HG03520 (cell line): ENCODE measurements around the gene NKAIN4.
"Not testable (repeated sequence)": the region's sequence is repeated elsewhere in the genome, so short reads cannot be mapped to it uniquely, and the experiment has no call there.

Source experiments
- ATAC-seq: cut with Tn5 transposase; IDR thresholded peaks from one replicate; pipeline ENCODE4 v1.9.1; 2021; ENCODE audit warnings: mild to moderate bottlenecking, moderate library complexity; ENCODE audit not compliant: unreplicated experiment

NKAIN4 gene

DNA sequence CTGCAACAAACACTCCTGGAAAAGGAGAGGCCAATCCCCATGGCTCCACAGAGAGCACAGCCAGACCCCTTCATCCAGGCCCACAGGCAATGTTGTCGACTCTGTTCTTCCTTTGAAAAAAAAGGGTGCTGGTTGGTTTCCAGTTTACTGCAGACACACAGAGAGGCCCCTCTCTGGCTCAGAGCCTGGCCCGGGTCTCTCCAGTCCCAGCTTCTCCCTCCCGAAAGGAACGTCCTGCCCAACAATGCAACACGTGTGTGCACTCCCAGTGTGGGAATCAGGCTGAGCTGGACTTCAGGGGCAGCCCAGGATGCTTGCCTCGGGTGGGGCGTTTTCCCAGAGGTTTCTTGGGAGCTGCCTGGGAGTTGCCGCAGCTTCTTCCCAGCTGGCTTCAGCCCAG lies 4.5 kb upstream of the NKAIN4 start:
- no peak for ATAC-seq

DNA sequence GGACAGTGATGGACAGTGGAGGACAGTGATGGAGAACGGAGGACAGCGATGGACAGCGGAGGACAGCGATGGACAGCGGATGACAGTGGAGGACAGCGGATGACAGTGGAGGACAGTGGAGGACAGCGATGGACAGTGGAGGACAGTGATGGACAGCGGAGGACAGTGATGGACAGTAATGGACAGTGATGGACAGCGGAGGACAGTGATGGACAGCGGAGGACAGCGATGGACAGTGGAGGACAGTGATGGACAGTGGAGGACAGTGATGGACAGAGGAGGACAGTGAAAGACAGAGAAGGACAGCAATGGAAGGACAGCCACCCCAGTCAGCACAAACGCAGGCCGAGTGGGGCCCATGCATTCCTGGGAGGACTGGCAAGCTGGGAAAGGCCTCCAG lies 3.4 kb upstream of the NKAIN4 start:
- no peak for ATAC-seq

DNA sequence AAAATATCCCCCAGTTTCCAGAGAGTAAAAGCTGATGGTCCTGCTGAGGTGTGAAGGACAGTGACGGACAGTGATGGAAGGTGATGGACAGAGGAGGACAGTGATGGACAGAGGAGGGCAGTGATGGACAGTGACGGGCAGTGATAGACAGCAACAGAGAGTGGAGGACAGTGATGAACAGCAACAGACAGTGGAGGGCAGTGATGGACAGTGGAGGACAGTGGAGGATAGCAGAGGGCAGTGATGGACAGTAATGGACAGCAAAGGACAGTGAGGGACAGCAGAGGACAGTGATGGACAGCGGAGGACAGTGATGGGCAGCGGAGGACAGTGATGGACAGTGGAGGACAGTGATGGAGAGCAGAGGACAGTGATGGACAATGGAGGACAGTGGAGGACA lies 2.7 kb upstream of the NKAIN4 start:
- no peak for ATAC-seq

DNA sequence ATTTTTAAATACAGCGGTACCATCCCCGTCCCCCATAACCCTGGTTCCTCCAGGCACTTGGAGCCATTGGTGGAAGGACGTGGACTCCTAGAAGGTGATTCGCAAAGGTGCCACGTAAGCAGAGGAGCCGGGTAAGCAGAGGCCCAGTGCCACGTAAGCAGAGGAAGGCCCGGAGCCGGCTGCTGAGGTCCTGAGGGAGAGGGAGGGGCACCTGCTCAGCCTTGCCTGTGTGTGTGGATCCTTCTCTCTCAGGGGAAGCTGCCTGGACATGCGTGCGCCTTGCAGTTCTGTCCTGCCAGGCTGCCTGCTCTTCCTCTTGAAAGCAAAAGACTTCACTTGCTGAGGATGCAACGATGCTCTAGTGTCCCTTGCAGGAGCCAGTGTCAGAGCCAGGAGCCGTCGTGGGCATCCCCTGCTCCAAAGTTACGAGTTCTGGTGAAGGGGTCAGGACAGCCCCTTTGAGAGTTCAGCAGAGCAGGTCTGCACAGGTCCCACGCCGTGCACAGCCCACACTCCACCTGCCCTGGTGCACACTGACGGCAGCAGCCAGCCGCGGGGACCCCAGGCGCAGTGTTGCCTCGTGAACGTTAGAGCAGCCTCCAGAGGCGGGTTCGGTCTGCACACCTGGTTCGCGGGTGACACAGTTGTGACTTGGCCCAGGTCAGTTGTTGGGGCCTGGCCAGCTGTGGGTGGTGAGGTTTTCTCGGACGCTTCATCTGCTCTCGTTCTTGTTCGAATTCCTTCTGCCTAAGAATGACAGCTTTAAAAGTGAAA lies 1.9 kb upstream of the NKAIN4 start:
- no peak for ATAC-seq

DNA sequence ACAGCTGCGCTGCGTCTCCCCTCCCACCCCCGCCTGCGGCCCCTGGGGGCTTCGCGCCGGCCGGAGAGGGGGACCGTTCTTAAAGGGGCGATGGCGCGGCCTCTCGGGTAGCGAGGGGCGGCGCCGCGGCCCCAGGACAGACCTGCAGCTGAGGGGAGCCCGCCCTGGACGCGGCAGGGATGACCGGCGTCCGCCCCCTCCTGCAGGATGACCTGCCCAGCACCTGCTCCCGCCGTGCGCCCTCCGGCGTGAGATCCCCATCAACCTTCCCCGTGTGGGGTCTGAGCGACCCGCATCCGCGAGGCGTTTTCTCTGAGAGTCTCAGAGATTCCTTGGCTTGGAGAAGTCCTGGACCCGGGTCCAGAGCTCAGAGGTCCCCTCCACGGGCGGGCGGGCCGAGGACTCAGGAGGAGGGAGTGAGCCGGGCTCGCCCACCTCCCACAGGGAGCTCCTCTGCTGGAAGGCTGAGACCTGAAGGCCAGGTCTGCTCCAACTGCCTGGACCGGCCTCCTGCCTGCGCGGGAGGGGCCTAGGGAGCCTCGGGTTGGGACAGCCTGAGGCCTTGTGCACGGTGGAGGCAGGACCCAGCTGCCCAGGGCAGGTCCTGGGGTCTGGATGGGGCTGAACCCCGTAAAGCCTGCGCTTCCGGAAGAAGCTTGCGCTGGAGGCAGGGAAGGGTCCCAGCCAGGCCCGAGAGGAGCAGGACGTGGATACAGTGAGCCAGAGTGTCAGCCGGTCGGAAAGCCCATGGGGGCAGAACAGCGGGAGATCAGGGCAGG lies 532 bp upstream of the NKAIN4 start:
- ATAC-seq, result no peak

DNA sequence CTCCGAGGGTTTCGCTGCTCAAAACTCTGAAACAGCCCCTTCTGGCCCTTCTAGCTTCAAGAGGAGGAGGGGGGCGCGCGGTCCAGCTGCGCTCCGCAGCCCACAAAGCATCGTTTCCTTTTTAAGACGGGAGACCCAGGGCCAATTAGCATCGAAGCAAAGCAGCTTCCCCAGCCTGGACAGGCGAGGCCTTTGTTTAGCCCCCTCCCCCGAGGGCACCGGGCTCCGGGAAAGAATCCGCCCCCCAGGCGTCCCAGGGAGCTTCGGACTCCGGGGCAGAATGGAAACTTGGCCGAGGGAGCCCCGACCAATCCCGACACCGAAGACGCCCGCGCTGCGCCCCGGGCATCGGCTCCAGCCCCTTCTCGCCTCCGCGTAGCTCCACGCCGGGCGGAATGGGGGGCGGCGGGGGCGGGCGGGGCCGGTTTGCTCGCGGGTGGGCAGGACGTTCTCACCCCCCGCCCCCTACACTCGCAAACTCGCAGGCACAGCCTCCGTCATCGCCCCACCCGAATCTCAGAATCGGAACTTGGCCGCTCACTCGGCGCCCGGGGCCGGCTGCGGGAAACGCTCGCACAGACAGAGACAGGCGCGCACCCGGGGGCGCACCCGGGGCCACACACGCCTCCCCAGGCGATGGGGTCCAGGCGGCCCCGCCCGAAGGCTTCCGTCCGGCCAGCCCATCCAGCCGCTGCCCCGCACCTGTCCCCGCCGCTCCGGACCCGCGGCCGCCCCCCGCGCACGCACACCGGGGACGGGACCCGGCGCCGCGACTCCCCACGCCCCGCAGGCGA lies 628 bp downstream of the NKAIN4 start:
- ATAC-seq, result no peak

DNA sequence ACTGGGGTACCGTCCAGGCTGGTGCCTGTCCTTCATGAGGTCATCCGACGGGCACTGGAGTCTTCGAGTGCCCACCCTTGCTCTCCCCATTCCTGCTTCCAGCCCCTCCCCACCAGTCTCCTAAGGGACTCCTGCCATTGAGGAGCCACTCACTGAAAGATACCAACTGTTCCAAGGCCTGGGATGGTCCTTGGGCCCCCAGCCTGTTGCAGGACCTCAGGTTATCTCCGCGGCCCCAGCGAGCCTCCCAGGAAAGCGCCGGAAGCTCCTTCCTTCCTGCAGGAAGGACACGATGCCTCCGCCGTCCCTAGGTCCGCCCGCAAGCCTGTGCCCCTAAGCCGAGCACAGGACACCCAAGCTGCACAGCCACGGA lies 1.2 kb downstream of the NKAIN4 start:
- no peak for ATAC-seq

DNA sequence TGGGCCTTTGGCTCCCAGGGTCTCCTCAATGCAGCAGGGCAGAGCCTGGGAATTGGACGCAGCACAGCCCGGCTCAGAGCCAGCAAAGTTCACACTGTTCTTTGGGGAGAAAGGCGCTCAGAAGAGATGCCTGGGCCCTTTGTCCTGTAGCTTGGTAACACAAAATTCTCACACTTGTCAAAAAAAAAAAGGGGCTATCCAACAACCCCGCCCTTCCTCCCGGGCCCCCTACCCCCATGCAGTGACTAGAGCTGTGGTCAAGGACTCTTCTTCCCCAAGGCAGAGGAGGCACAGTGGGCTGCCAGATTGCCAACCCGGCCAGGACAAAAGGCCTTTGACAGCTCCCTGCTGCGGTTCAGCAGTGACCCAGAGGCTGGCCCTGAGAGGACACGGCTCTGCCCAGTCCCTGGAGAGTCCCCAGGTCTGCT lies 2.0 kb downstream of the NKAIN4 start:
- ATAC-seq, result no peak

DNA sequence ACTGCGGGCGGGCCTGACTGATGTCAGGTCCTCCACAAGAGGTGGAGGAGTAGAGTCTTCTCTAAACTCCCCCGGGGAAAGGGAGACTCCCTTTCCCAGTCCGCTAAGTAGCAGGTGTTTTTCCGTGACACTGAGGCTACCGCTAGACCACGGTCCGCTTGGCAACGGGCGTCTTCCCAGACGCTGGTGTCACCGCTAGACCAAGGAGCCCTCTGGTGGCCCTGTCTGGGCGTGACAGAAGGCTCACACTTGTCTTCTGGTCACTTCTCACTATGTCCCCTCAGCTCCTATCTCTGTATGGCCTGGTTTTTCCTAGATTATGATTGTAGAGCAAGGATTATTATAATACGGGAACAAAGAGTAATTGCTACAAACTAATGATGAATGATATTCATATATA lies 2.9 kb downstream of the NKAIN4 start:
- ATAC-seq, result not testable (repeated sequence)

DNA sequence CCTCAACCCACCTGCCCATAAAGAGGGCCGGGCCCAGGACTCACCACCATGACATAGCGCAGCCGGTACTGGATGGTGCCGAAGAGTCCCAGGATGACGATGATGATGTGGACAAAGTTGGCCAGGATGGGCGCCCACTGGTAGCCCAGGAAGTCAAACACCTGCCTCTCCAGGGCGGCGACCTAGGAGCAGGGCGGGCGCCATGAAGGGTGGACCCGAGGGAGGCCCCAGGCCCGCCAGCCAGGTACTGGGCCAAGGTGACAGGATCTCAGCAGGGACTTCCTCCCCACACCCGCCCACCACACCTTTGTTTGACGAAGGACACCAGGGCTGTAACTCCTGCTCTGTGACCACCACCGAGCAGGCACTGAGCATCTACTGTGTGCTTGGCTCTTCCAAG lies 4.4 kb downstream of the NKAIN4 start:
- ATAC-seq, result no peak

DNA sequence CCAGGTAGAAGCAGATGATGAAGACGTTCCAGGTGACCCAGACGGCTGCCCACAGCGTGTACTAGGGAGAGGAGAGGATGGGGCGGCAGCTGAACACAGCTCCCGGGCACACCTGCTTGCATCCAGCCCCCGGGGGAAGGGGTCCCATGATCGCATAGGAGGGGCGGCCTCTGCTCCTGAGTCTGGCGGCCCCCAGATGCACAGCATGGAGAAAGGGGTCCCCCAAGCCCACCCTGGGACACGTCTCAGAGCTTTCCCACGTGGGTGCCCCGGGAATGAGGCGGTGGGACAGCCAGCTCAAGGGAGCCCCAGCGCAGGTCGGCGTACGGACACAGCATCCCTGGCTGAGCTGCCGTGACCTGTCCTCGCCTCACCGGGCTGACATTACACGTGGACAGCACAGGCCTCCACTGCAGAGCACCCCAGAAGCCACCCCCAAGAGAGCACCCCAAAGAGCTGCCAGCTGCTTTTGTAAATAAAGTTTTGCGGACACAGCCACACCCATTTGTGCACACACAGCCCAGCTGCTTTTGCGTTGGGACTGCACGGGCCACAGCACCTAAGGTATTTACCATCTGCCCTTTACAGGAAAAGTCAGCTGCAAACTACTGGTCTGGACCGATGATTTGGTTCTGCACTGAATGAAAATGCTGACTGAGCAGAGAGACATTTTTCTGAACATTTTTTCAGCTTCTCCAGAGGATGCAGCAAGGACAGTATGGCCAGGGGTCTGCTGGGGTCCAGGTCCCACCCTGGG lies 5.2 kb downstream of the NKAIN4 start:
- no peak for ATAC-seq

DNA sequence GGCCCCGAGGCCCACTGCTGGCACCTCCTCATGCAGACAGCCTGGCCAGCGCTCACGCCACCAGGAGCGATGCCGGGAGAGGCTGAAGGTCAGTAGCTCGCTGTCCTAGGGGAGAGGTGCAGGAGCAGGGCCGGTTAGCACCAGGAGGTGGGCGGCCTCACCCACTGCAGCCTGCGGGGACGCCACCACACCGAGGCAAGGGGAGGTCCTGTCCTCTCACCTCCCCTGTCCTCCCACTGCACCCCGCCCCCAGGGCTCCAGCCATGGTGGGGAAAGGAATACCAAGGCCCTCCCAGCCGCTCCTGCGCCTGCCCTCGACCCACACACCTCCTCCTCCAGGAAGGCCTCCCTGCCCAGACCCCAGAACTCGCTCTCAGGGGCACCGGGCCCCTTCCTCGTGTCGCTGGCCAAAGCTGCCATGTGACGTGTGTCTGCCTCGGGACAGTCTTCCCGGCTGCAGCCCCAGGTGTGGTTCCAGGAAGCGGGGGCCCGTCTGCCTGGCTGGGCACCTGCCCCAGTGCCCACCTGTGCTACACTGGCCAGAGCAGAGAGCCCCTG lies 6.5 kb downstream of the NKAIN4 start:
- no peak for ATAC-seq

DNA sequence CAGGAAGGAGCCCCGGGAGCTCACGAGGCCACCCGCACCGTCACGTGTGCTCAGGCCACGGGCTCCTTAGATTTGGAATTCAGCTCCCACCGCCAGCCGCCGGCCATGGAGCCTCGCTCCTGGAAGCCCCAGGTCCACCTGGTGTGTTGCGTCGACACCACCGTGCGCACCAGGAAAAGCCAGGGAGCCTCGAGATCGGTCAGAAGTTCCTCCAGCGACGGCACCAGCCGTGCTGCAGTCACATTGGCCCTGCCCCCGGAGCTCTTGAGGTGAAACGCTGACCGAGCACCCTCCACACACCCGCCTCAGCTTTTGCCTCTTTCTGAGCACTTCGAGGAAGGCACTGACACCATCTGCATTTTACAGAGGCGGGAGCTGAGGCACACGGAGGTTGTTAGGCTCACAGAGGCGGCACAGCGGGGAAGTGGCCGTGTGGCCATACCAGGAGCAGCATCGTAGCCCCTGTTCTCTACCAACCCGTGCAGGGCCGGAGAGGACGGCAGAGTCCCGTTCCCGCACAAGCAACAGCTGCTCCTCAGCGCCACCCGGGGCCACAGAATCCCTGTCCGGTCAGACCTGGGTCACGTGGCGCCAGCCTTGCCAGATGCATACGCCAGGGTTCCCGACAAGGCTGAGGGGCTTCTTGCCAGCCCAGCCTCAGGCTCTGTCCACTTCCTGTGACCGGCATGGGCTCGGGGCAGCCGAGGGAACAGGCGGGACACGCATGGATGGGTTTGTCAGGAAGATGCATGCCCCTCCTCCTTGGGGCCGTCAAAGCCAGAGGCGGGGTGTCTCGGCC lies 7.6 kb downstream of the NKAIN4 start:
- no peak for ATAC-seq

DNA sequence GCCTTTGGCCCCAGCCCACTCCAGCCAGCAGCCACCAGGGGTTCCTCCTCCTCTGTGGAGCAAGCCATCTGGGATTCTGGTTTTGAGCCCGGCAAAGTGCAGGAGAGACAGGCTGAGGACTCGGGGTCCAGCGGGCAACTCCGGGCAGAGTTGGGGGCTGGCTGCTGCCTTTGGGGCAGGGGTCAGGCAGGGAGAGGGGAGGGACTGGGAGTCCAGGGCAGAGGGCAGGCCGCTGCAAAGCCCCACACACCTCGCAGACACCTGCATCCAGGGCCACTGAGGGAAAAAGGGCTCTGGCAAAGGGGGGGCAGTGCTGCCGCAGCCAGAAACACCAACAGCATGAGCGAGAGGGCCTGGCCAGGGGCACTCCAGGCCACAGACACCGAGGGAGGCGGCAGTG lies 9.8 kb downstream of the NKAIN4 start:
- no peak for ATAC-seq

DNA sequence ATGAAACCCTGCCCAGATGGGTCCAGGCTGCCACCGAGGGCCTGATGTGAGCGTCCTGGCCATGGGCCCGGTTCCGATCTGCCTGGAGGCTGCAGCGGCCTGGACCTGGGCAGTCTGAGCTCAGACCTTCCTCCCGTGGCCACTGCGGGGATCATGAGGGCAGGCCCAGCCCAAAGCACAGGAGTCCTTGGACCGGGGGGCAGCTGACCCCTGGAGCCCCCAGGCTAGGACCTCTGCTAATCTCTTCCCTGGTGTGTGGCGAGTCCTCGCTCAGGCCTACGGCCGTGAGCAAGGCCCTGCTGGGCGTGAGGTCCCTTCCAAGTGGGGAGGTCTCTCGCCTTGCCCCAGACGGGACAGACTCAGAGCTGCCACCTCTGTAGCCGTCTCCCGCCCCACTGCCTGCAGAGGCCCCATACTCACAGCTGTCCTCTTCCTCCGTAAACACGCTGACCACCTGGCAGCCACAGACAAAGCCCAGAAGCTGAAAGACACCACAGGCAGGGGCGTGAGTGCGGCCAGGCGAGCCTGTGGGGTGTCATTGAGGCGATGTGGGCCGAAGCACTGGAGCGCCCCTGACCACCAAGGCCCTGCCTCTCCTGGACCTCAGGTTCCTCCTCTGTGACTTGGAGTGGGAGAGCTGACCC lies 10.5 kb downstream of the NKAIN4 start:
- ATAC-seq, result no peak

DNA sequence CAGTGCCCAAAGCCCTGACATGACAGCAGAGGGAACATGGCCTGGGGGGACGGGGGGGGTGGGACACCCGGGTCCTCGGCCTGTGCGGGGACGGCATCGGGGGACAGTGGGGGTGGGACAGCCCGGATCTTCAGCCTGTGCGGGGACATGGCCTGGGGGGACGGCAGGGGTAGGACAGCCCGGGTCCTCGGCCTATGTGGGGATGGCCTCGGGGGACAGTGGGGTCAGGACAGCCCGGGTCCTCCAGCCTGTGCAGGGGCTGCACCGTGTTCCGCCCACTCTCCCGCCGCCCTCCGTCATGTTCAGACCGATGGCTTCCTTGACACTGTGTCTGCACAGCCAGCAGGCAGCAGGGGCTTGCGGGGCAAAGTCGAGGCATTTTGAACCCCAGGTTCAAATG lies 11.5 kb downstream of the NKAIN4 start:
- ATAC-seq, result no peak

DNA sequence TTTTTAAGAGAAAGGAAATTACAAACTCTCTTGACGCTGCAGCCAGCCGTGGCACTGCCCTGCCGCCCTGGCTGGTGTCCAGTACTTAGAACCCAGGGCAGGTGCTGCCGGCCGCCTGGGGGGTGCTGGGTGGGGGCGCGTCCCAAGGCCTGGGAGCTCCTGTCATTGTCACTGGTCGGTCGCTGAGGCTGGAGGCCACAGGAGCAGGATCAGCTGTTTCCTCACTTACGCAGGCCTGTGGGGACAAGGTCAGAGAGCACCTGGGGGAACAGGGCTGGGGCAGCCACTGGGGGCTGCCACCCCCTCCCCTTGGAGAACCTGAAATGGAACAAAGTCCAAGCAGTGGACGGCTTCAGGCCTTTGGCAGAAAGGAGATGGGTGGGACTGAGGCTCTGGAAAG lies 13.0 kb downstream of the NKAIN4 start:
- no peak for ATAC-seq

DNA sequence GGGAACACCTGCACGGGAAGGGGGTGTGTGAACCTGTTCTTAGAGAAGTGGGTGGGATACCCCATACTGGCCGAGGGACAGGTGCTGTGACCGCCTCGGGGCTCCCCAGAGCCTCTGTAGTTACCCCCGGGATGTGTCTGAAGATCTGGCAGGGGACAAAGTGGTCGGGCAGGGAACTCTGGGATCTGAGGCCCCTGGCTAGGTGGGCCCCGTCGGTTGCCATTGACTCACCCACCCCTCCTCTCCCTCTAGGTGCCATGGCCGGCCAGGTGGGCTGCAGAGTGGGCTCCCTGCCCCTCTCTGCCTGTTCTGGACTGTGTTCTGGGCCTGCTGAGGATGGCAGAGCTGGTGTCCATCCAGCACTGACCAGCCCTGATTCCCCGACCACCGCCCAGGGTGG lies 14.3 kb downstream of the NKAIN4 start:
- ATAC-seq, result no peak

DNA sequence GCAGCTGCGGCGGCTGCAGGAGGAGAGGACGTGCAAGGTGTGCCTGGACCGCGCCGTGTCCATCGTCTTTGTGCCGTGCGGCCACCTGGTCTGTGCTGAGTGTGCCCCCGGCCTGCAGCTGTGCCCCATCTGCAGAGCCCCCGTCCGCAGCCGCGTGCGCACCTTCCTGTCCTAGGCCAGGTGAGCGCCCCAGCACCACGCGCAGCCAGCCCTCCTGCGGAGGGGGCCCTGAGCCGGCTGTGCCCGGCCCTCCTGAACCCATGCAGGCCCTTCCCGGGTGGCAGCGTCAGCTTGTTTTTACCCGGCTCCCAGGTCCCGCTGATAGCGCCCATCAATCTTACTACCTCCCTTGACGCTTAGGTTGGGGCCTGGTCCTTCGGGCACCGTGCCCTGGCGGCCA lies 14.8 kb downstream of the NKAIN4 start:
- ATAC-seq, result no peak
